G401.6 (cell line): ENCODE measurements around the gene PTPRJ.
A peak's percentile ranks its signal among the peaks of the same experiment; 100 is the strongest.

ENCODE experiments used
- FAIRE-seq: peaks from 2 replicates; lab custom pipeline; 2012; peaks lifted over from hg19 to GRCh38; lab: Jason Lieb, UNC

Gene PTPRJ

DNA sequence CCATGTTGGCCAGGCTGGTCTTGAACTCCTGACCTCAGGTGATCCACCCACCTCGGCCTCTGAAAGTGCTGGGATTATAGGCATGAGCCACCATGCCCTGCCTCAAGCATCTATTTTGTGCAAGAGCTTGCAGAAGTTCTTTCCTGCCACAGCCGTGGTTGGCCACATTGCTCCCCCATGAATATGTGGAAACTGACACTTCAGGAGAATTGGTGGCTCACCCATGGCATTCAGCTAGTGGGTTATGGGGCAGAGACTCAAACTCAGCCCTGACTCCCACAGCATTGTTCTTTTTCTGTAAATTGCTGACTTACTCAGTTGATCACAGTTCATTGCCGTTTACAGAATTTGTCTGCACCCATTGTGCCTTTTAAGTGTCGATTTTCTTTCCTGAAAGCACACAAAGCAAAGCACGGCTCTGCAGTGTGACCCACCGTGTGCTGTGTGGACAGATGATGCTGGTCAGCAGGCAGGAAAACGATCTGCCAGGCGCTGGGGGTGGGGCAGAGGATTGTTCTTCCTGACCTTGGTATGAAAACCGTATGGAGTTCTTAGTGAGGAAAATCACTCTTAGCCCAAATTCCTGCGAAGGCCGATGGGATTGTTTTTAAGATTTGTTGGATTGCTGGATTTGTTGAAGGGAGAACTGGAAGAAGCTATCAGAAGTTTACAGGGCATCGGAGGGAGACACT, 115.6 kb downstream of the PTPRJ start:
- no peak for FAIRE-seq

DNA sequence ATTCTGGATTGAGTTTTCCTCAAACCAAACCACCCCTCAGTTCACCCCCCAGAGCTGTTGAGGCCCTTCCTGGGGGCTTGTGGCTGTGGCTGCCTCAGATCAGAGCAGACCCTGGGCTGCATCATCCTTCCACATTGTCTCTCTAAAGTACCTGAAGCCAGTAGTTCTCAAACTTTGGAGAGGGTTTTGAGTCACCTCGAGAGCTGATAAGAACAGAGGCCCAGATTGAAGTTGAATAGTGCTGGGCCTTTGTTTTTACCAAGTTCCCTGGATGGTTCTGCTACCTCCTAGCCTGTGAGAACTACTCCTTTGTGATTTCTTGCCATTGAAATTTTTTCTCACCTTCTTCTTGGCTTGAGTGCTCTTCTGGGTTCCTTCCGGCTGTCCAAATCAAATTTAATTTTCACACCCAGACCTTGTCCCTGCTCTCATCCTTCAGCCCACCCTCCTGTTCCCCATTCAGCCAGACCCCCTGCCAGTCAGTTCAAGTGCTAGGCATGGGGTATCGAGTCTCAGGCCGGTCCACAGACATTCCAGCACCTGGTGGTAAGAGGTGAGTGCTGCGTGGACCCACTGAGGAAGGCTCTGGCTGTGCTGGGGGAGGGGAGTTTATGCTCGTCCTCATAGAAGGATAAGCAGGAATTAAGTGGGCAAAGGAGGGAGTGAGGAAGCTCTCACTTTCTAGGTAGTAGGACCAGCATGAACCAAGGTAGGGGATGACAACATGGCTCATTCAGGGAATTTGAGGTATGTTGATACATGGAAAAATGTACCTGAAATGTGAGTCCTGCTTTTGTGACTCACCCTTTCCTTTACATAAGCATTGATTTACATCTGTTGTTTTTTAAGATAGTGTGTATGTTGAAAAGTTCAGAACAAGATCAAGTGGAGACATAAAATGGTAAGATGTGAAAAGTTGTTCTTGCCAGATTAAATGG, 116.5 kb downstream of the PTPRJ start:
- FAIRE-seq: no peak

- FAIRE-seq: no peak
Observed at GRCh38 chr11:48098024-48098423, 117.7 kb downstream of the PTPRJ start.

GRCh38 chr11:48099916-48100446, 119.6 kb downstream of the PTPRJ start:
- FAIRE-seq: no peak

DNA sequence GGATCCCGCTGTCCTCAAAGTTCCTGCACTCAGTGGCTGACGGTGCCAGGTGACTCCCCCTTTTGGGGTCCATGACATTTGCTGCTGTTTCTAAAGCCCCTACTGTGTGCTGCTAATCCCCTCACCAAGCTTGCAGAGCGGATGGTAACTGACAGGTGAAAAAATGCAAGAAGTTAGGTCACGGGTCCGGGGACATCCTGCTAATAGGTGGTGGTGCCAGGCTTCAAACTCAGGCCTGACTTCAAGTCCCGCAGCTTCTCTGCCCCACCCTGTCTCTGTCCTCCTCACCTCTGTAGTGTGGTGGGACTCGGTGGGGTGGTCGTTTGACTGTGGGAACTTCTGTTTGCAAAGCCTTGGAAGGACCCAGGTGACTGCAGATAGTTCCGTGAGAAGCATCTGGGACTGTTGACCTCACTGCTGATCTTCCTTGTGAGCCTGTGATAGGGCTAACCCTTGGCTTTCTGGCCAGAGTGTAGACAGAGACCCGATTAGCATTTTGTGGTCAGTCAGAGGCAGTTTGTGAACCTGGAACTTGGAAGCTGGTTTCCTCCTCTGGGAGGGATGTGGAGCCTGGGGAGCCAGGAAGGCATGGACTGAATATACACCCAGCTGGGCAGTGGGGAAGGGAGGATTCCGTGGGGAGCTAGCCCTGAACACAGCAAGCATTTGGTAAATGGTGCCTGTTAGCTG, 120.8 kb downstream of the PTPRJ start:
- no peak for FAIRE-seq

DNA sequence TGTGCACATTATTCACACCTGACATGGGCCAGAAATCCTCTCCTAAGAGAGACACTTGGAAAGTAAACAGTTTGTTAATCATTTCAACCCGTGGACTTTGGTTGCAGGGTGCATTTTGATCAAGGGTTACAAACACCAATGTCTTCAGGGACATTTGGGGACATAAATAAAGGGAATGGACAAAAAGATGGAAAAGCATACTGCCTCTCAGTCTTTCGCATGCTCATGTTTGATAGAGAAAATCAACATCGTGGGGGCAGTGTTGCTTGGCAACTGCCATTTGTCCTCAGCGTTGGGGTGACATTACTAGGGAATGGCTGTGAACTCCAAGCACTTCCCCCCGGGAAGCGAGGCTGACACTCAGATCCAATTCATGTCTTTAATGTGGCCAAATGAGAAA, 121.6 kb downstream of the PTPRJ start:
- FAIRE-seq: no peak

- FAIRE-seq: no peak
Observed at GRCh38 chr11:48103621-48104567, 123.5 kb downstream of the PTPRJ start.

DNA sequence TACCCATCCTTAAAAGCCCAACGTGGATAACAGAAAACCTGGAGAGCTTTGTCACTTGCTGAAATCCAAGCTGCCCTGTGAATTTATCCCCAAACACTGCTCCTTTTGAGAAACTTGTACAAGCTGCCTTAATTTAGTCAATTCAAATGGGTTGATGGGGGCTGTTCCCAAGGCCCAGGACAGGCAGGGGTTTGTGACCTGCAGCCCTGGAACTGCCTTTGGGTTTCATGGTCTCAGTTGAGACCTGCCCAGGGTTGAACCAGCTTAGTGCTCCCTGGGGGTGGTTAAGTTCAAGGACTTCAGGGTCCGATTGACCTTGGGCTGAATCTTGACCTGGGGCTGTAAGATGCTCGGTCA, 124.2 kb downstream of the PTPRJ start:
- no peak for FAIRE-seq

DNA sequence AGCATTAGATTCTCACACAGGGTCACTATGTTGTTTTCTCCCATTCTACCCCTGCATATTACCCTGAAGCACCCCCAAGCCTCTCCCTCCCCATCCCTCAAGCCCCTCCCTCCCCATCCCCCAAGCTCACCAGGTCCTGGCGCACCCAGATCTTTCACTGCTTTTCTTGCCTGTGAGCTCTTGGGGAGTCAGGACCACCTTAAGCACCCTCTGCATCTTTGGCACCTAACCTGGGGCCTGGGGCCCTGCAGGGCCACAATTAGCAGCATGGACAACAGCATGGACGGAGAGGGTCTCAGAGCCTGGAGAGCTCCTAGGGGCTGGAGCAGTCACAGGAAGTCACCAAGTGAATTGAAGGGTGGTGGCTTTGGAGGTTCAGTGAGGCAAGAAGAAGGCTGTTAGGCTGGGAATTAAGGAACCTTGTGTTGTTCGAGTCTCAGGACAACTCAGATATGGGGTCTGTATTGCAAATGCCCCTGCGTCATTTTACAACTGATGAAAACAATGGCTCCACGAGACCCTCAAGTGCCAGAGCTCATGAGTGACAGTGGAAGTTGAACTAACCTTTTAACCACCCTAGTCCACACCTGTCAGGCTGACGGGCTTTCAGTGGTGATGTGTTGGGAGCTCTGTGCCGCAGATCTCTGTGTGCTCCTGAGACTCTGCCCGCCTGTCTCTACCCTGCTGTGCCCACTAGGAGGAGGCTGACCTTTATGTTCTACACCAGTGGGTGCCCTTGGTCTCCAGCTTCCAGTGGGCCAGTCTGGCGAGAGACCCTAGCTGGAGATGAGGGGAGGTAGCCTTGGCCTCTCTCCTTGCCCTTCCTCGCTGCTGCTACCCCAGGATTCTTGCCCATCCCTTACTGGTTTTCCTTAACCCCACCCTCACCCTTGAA, 125.0 kb downstream of the PTPRJ start:
- no peak for FAIRE-seq

DNA sequence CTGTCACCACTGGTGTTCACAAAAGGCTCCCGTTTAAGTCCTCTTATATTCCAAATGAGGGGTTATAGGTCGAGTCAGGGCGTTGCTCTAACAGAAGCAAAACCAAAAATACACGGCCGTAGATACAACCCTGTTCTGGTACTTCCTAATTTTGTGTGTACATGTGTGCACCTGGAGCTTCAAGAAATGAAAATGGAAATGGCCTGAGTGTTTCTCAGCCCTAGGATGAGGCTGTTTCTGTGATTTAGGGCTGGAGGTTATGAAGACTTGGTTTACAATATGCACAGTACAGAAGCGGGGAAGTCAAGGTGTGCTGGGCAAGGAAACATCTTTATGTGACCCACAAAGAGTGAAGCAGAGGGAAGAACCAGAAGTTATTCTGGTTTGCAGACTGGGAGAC, 125.8 kb downstream of the PTPRJ start:
- FAIRE-seq: no peak

DNA sequence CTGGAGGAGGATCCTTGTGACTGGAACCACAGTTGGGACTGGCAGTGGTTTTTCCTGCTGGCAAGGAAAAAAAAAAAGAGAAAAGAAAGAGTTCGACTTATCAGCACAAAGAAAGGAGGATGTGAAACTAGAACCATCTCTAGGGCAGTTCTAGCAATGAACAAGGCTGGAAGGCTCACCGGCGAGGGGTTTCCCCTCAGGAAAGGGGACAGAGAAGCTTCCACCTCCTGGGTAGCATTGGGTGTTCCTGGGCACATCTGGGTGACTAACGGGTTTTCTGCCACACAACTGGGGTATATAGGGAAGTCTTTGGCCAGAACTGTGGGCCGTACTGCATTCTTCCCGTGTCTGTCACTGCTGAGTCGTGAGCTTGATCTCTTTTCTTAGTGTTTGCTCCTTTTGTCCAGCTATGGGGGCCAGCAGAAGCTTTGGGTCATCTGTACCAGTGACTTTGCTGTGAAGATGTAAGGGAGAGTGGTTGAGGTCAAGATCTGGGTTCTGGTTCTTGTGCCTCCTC, 126.9 kb downstream of the PTPRJ start:
- FAIRE-seq: no peak

DNA sequence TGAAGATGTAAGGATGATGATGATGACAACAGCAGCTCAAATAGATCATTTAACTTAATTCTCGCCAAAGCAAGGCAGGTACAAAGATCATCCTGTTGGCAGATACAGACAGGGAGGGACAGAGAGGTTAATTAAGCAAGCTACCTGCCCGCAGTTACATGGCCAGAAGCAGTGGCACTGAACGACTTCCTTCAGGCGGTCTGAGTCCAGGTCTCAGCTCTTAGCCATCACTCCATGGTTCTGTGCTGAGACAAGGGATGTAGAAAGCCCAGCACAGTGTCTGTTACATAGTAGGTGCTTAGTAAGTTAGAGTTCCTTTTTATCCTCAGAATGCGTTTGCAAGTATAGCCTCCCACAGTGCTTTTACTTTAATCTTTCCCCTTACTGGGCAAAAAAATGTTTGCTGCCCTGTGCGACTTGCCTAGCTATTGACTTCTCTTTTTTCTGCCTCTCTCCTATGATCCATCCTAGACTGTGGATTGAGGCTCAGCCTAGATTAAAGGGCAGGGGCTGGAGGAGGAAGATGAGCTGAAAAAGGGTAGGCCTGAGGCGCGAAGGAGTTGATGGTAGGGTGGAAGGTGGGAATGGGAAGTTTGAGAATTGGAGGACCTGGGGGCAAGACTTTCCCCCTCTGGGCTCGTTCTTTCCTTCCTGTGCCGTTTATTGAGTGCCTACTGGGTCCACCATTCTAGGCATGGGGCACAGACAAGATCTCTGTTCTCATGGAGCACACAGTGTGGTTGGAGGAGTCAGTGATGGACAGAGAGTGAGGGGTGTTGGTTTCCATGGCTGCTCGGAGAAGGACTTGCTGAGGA, 128.1 kb downstream of the PTPRJ start:
- no peak for FAIRE-seq

DNA sequence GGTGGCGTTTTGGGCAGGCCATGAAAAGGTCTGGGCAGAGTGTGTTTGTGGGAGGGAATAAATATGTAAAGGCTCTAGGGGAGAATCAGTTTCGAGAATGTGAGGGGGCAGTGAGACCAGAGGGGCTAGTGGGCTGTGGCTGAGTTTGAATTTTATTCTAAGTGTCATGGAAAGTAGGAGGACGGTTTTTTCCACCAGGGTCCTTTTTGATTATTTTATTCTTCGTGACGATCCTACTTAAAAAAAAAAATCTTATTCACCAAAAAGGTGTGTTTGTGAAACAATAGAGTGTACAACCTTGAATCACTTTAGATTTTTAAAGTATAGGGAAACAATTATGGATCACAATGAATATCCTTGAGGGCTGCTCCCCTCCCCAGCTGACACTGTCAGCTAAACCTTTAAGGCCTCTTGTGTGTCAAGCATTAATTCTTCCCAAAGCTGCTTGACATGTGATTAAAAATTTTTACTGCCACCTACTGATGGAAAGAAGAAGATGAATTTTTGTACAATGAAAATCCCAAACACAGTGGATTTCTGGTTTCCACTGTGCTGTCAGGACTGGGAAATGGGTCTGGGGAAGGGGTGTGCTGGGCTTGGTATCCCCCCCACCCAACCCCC, 128.8 kb downstream of the PTPRJ start:
- peak; percentile 51 for FAIRE-seq

GRCh38 chr11:48110509-48110766, 130.1 kb downstream of the PTPRJ start:
- no peak for FAIRE-seq

- no peak for FAIRE-seq
Observed at GRCh38 chr11:48111891-48112290, 131.5 kb downstream of the PTPRJ start.

DNA sequence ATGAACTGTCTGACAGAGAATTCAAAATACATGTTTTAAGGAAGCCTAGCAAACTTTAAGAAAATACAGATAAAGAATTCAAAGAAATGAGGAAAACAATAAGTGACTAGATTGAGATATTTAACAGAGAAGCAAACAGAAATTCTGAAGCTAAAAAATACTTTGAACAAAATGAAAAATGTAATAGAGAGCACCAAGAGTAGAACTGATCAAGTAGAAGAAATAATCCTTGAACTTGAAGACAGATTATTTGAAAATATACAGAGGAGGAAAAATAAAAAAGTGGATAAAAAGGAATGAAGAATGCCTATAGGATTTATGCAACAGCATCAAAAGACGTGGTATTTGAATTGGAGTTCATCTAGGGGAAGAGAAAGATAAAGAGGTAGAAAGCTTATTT, 134.4 kb downstream of the PTPRJ start:
- no peak for FAIRE-seq

DNA sequence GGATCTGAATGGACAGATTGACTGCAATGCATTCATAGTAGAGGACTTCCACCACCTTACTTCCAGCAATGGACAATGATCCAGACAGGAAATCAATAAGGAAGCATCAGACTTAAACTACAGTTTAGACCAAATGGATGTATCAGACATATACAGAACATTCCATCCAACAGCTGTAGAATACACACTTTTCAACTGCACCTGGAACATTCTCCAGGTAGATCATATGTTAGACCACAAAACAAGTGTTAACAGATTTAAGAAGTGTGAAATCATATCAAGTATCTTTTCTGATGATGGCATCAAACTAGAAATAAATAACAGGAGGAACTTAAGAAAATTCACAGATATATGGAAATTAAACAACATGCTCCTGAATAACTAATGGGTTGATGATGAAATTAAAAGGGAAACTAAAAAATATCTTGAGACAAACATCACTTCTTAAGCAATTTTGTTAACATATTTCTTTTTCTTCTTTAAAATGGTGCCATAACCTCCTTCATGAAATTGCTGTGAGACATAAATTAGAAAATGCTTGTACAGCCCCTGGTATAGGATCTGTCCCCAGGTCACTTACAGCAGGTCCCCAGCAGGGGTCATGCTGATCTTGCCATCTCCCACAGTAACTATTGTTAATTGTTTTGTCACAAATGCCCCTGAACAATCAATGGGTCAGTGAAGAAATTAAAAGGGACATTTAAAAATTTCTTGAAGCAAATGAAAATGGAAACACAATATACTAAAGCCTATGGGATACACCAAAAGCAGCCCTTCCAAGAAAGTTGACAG, 136.3 kb downstream of the PTPRJ start:
- no peak for FAIRE-seq

DNA sequence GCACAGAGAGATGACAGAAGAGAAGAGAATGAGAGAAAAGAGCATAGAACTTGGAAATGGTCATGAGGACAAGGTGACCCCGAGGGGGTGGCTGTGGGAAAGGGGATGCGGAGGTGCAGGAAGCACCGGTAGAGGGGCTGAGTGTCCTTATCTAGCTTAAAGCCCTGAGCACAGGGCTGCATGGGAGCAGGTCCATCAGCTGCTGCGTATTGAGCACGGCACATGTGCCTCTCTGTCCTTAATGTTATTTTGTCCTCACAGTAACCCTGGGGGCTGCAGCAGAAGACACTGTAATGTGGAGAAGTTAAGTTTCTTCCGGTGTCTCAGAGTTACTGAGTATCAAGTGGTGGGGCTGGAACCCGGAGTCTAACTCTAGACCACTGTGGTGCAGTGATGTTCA, 141.9 kb downstream of the PTPRJ start:
- no peak for FAIRE-seq

GRCh38 chr11:48122656-48123055, 142.3 kb downstream of the PTPRJ start:
- no peak for FAIRE-seq
